Measurements from ENCODE around the gene OR10AD1.
A peak's percentile ranks its signal among the peaks of the same experiment; 100 is the strongest.
"Not testable (repeated sequence)": the region's sequence is repeated elsewhere in the genome, so short reads cannot be mapped to it uniquely, and the experiment has no call there.

The OR10AD1 gene

GRCh38 chr12:48203192-48203591, at the start of gene OR10AD1:
OR10AD1 (minus strand) TSS chr12:48203292; CDS start chr12:48203292, 0 bp downstream.
- DNase-seq, result no peak

GRCh38 chr12:48247181-48247966, 44.3 kb upstream of the OR10AD1 start:
- no peak for DNase-seq

- no peak for DNase-seq
Observed at GRCh38 chr12:48237162-48237561, 34.1 kb upstream of the OR10AD1 start.

GRCh38 chr12:48235796-48236333, 32.8 kb upstream of the OR10AD1 start:
- DNase-seq, result no peak

GRCh38 chr12:48231169-48231958, 28.3 kb upstream of the OR10AD1 start:
- not testable (repeated sequence) for DNase-seq

- DNase-seq, result not testable (repeated sequence)
Observed at GRCh38 chr12:48224533-48224932, 21.4 kb upstream of the OR10AD1 start.

- DNase-seq, result no peak
Observed at GRCh38 chr12:48221645-48222044, 18.6 kb upstream of the OR10AD1 start.

GRCh38 chr12:48220701-48221100, 17.6 kb upstream of the OR10AD1 start:
- DNase-seq, result no peak

- DNase-seq, result no peak
Observed at GRCh38 chr12:48219631-48220030, 16.5 kb upstream of the OR10AD1 start.

GRCh38 chr12:48216785-48217184, 13.7 kb upstream of the OR10AD1 start:
- DNase-seq, result no peak

- DNase-seq, result not testable (repeated sequence)
Observed at GRCh38 chr12:48209495-48209894, 6.4 kb upstream of the OR10AD1 start.

GRCh38 chr12:48202766-48203165, 326 bp downstream of the OR10AD1 start:
- DNase-seq, result no peak

- DNase-seq, result no peak
Observed at GRCh38 chr12:48201516-48201915, 1.6 kb downstream of the OR10AD1 start.

- no peak for DNase-seq
Observed at GRCh38 chr12:48201091-48201490, 2.0 kb downstream of the OR10AD1 start.

- no peak for DNase-seq
Observed at GRCh38 chr12:48199774-48200221, 3.3 kb downstream of the OR10AD1 start.

- DNase-seq, result no peak
Observed at GRCh38 chr12:48198985-48199384, 4.1 kb downstream of the OR10AD1 start.

- DNase-seq, result no peak
Observed at GRCh38 chr12:48198672-48198971, 4.5 kb downstream of the OR10AD1 start.

- DNase-seq, result peak; percentile 81
Observed at GRCh38 chr12:48197971-48198671, 5.0 kb downstream of the OR10AD1 start.

GRCh38 chr12:48197549-48197970, 5.5 kb downstream of the OR10AD1 start:
- DNase-seq, result peak; percentile 45

- DNase-seq, result no peak
Observed at GRCh38 chr12:48194799-48195201, 8.3 kb downstream of the OR10AD1 start.

- no peak for DNase-seq
Observed at GRCh38 chr12:48193623-48194022, 9.5 kb downstream of the OR10AD1 start.

GRCh38 chr12:48192861-48193260, 10.2 kb downstream of the OR10AD1 start:
- no peak for DNase-seq

GRCh38 chr12:48191096-48191495, 12.0 kb downstream of the OR10AD1 start:
- DNase-seq, result no peak

All from NCI-H748 treated with DMSO at 0.1 percent for 48 hours (cell line).